Measurements from ENCODE around the gene MMP12.

The MMP12 gene

DNA sequence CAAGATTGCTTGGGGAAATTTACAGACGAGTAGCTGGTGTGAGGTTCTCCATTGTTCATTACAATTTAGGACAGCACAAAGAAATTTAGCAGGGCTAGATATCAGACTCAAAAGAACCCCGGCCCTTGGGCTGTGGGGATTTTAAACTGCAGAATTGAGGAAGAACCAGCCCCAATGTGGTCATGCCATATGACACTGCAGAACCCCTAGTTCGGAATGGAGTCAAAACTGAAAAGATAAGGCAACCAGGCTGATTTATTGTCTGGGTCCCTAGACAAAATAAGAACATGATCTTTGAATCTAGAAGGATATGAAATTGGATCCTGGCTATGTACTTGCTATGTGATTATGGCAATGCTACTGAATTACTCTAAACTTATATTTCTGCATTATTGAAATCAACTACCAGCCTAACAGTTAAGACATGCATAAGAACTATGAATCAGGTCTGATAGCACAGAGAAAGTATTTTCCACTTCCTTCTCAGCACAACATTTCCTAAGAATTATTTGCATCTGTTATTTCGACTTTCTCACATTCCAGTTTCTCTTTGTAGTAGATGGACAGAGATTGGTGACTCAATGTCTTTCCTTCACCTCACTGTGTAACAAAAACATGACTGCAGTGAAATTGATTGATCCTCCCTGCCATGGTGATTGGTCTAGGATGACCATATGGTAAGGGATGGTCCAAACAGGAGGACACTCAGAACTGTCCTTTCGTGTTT, 44.6 kb downstream of the MMP12 start:
- Histone ChIP-seq H3K9me3 (no peaks in the 10 kb centered on the region), H3K4me3 (ENCODE audit: low read depth in 1 of 2, low read length in 1 of 2) (no peak overlapping the region), H3K27me3 (peaks cover 59% of the 10 kb centered on the region), H3K36me3 (no peaks in the 10 kb centered on the region), H3K4me1 (ENCODE audit: control insufficient read depth in 1 of 2, insufficient read depth in 1 of 2, low read depth in 1 of 2, low read length in 1 of 2) (no peaks in the 10 kb centered on the region), H3K27ac (no peak overlapping the region)
- TF ChIP-seq, protein P1, sequence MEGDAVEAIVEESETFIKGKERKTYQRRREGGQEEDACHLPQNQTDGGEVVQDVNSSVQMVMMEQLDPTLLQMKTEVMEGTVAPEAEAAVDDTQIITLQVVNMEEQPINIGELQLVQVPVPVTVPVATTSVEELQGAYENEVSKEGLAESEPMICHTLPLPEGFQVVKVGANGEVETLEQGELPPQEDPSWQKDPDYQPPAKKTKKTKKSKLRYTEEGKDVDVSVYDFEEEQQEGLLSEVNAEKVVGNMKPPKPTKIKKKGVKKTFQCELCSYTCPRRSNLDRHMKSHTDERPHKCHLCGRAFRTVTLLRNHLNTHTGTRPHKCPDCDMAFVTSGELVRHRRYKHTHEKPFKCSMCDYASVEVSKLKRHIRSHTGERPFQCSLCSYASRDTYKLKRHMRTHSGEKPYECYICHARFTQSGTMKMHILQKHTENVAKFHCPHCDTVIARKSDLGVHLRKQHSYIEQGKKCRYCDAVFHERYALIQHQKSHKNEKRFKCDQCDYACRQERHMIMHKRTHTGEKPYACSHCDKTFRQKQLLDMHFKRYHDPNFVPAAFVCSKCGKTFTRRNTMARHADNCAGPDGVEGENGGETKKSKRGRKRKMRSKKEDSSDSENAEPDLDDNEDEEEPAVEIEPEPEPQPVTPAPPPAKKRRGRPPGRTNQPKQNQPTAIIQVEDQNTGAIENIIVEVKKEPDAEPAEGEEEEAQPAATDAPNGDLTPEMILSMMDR (IDR thresholded peaks at IDR 0.05), result no peak

DNA sequence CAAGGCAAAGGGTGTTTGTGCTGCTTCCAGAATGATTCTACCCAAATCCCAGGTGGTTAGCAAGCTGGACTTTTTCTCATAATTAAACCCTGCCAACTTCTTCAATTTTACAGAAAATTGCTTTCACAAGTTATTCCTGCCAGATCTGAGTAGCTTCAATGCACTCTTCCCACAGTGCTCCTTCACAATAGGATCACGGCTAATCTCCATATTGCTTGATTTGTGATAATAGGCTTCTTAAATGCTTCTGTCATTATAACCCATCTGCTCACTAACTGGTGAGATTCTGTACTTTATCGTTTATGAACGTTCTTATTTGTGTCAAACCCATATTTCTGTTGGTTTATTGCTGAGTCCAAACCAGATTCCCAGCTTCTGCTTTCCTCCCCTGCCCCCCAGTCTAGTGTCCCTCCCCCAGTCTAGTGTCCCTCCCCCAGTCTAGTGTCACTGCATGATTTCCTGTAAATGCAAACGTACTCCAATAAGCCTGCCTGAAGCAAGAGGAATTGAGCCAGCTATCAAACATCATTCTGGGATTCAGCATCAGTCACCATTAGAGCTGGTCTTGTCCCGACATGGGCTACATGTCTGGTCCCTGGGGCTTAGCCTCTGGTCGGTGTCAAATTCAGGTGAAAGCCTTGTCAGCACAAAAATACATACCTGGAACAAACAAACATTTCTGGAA, 45.3 kb downstream of the MMP12 start:
- peaks cover 57% of the 10 kb centered on the region for H3K27me3 ChIP-seq
- H3K36me3 ChIP-seq, result no peaks in the 10 kb centered on the region
- no peak overlapping the region for H3K4me3 ChIP-seq (ENCODE audit: low read depth in 1 of 2, low read length in 1 of 2)
- H3K9me3 ChIP-seq, result no peaks in the 10 kb centered on the region
- TF ChIP-seq, protein P1 (IDR thresholded peaks at IDR 0.05), result no peak
- peaks cover 0 to 4% of the 10 kb centered on the region in 2 experiments for H3K4me1 ChIP-seq (ENCODE audit: control insufficient read depth in 1 of 2, insufficient read depth in 1 of 2, low read depth in 1 of 2, low read length in 1 of 2)
- no peak overlapping the region for H3K27ac ChIP-seq

DNA sequence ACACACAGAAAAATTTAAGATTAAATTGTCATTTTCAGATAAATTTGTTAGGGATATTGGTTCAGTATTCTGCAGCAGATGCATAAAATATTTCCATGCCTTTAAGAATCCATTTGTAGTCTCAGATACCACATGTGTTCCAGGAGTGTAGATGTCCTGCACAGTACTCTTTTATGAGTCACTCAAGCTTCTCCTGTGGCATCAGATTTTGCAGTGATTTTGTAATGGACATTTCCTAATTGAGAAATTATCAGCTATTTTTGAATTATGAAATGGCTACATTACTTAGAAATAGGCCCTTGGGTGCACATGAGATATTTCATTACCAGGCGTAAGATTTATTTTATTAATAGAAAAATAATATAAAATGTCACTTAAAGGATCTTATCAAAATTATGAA, 50.2 kb downstream of the MMP12 start:
- H3K4me1 ChIP-seq (ENCODE audit: control insufficient read depth in 1 of 2, insufficient read depth in 1 of 2, low read depth in 1 of 2, low read length in 1 of 2), result peaks cover 0 to 5% of the 10 kb centered on the region in 2 experiments
- no peak overlapping the region for H3K27ac ChIP-seq
- no peak overlapping the region for H3K4me3 ChIP-seq (ENCODE audit: low read depth in 1 of 2, low read length in 1 of 2)
- no peaks in the 10 kb centered on the region for H3K36me3 ChIP-seq
- TF ChIP-seq, protein P1 (IDR thresholded peaks at IDR 0.05), result no peak
- no peaks in the 10 kb centered on the region for H3K9me3 ChIP-seq
- H3K27me3 ChIP-seq, result peaks cover 15% of the 10 kb centered on the region

DNA sequence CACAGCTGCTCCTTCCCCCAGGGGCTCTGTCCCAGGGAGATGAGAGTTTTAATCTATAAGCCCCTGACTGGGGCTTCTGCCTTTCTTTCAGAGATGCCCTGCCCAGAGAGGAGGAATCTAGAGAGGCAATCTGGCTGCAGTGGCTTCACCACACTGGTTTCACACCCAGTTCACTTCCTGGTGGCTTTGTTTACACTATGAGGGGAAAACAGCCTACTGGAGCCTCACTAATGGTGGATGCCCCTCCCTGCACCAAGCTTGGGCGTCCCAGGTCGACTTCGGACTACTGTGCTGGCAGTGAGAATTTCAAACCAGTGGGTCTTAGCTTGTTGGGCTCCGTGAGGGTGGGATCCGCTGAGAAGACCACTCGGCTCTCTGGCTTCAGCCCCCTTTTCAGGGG, 55.3 kb downstream of the MMP12 start:
- Histone ChIP-seq H3K9me3 (no peaks in the 10 kb centered on the region), H3K4me1 (ENCODE audit: control insufficient read depth in 1 of 2, insufficient read depth in 1 of 2, low read depth in 1 of 2, low read length in 1 of 2) (peaks cover 0 to under 1% of the 10 kb centered on the region in 2 experiments), H3K36me3 (no peaks in the 10 kb centered on the region), H3K4me3 (ENCODE audit: low read depth in 1 of 2, low read length in 1 of 2) (no peak overlapping the region), H3K27ac (no peak overlapping the region), H3K27me3 (peaks cover 7% of the 10 kb centered on the region)
- TF ChIP-seq, protein P1 (IDR thresholded peaks at IDR 0.05), result no peak

DNA sequence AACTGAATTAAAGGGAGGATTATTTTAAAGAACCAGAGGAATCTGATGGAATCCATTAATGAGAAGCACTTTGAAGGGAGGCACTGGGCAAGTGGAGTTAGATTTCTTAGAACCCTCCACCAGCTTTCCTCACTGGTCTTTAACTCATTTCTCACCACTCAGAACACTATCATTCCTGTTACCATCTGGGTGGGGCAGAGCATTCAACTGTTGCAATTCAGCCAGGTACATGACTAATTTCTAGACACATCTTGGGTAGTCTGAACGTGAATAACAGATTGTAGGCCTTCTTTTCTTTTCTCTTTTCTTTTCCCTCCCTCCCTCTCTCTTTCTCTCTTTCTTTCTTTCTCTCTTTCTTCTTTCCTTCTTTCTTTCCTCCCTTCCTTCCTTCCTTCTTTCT, 61.3 kb downstream of the MMP12 start:
- H3K27ac ChIP-seq, result no peak overlapping the region

More for the DNA sequence above, 61.3 kb downstream of the MMP12 start:
- TF ChIP-seq, protein P1 (IDR thresholded peaks at IDR 0.05), result no peak
- no peaks in the 10 kb centered on the region for H3K4me1 ChIP-seq (ENCODE audit: control insufficient read depth in 1 of 2, insufficient read depth in 1 of 2, low read depth in 1 of 2, low read length in 1 of 2)
- H3K4me3 ChIP-seq (ENCODE audit: low read depth in 1 of 2, low read length in 1 of 2), result no peak overlapping the region
- peaks cover 19% of the 10 kb centered on the region for H3K27me3 ChIP-seq
- H3K36me3 ChIP-seq, result no peaks in the 10 kb centered on the region
- H3K9me3 ChIP-seq, result no peaks in the 10 kb centered on the region
